Nephron (organoid): Measurements from ENCODE around the gene NRP1.
"Not testable (repeated sequence)": the region's sequence is repeated elsewhere in the genome, so short reads cannot be mapped to it uniquely, and the experiment has no call there.

Source experiments
- H3K27ac Mint-ChIP-seq, 3 experiments: 2 replicates each; pipeline ENCODE4 v1.8.0; 2020; ENCODE audit warnings: mixed read lengths in 3 of 3, mild to moderate bottlenecking in 2 of 3, moderate library complexity in 1 of 3
- H3K27me3 Mint-ChIP-seq: 2 replicates; pipeline ENCODE4 v1.8.0; 2021; ENCODE audit warnings: low read depth, mild to moderate bottlenecking, moderate library complexity, mixed read lengths
- H3K36me3 Mint-ChIP-seq: 2 replicates; pipeline ENCODE4 v1.8.0; 2020; ENCODE audit warnings: low read depth, mixed read lengths
- H3K4me1 Mint-ChIP-seq: 2 replicates; pipeline ENCODE4 v1.8.0; 2020; ENCODE audit warnings: mixed read lengths
- H3K4me3 Mint-ChIP-seq, 3 experiments: 2 replicates each; pipeline ENCODE4 v1.8.0; 2020; ENCODE audit warnings: mild to moderate bottlenecking in 3 of 3, mixed read lengths in 3 of 3, moderate library complexity in 2 of 3
- H3K9me3 Mint-ChIP-seq: 2 replicates; pipeline ENCODE4 v1.8.0; 2020; ENCODE audit warnings: mixed read lengths
- CTCF ChIP-seq, 3 experiments: fragments of 200-600 bp; sonication (generic); IDR thresholded peaks; one replicate each; pipeline ENCODE4 v1.5.0; 2021; ENCODE audit warnings: antibody characterized with exemption in 3 of 3; ENCODE audit not compliant: unreplicated experiment in 3 of 3

The NRP1 gene

GRCh38 chr10:33334153-33334804 is at the start of gene NRP1:
NRP1 (minus strand) TSS chr10:33334667; CDS start chr10:33334382, 285 bp downstream.
- Mint-ChIP-seq H3K27me3 (no peaks in the 10 kb centered on the region), H3K27ac (peak within 1 kb of the TSS; percentile 96 to 98 (median 98)), H3K9me3 (no peaks in the 10 kb centered on the region), H3K4me1 (peaks cover 28% of the 10 kb centered on the region), H3K36me3 (peaks cover 31% of the 10 kb centered on the region), H3K4me3 (peak within 1 kb of the TSS; percentile 88 to 97 (median 92))
- no peak for TF ChIP-seq CTCF (IDR thresholded peaks at IDR 0.05; ENCODE audit: unreplicated experiment in 3 of 3)

- peaks cover 77% of the 10 kb centered on the region for H3K4me1 Mint-ChIP-seq
Measured at GRCh38 chr10:33384201-33384600, 49.7 kb upstream of the NRP1 start.

GRCh38 chr10:33382921-33383713 is 48.6 kb upstream of the NRP1 start:
- H3K36me3 Mint-ChIP-seq: no peaks in the 10 kb centered on the region

More at GRCh38 chr10:33384201-33384600, 49.7 kb upstream of the NRP1 start:
- not testable (repeated sequence) for H3K9me3 Mint-ChIP-seq, H3K36me3 Mint-ChIP-seq, H3K27me3 Mint-ChIP-seq, H3K4me3 Mint-ChIP-seq
- peak overlapping the region in 2 of 3 experiments; percentile 12 to 64 for H3K27ac Mint-ChIP-seq

GRCh38 chr10:33382216-33382600 is 47.7 kb upstream of the NRP1 start:
- TF ChIP-seq CTCF (IDR thresholded peaks at IDR 0.05; ENCODE audit: unreplicated experiment in 3 of 3): no peak
- peak overlapping the region in 1 of 3 experiments; percentile 64 for H3K27ac Mint-ChIP-seq
- H3K9me3 Mint-ChIP-seq: peaks cover 3% of the 10 kb centered on the region
- H3K4me3 Mint-ChIP-seq: peak overlapping the region in 1 of 3 experiments; percentile 1
- no peaks in the 10 kb centered on the region for H3K36me3 Mint-ChIP-seq
- peaks cover 62% of the 10 kb centered on the region for H3K4me1 Mint-ChIP-seq
- H3K27me3 Mint-ChIP-seq: no peaks in the 10 kb centered on the region

More at GRCh38 chr10:33382921-33383713, 48.6 kb upstream of the NRP1 start:
- H3K27ac Mint-ChIP-seq: peak overlapping the region in 2 of 3 experiments; percentile 46 to 64
- no peak for TF ChIP-seq CTCF (IDR thresholded peaks at IDR 0.05; ENCODE audit: unreplicated experiment in 3 of 3)
- peaks cover 3% of the 10 kb centered on the region for H3K9me3 Mint-ChIP-seq
- H3K27me3 Mint-ChIP-seq: no peaks in the 10 kb centered on the region
- no peak overlapping the region for H3K4me3 Mint-ChIP-seq
- H3K4me1 Mint-ChIP-seq: peaks cover 66% of the 10 kb centered on the region

GRCh38 chr10:33381451-33382215 is 47.2 kb upstream of the NRP1 start:
- TF ChIP-seq CTCF (IDR thresholded peaks at IDR 0.05; ENCODE audit: unreplicated experiment in 3 of 3): no peak
- H3K36me3 Mint-ChIP-seq: no peaks in the 10 kb centered on the region
- peak overlapping the region; percentile 64 to 87 (median 66) for H3K27ac Mint-ChIP-seq
- H3K27me3 Mint-ChIP-seq: no peaks in the 10 kb centered on the region
- H3K4me1 Mint-ChIP-seq: peaks cover 57% of the 10 kb centered on the region
- H3K9me3 Mint-ChIP-seq: peaks cover 3% of the 10 kb centered on the region
- H3K4me3 Mint-ChIP-seq: peak overlapping the region in 1 of 3 experiments; percentile 9

GRCh38 chr10:33377658-33378025 is 43.2 kb upstream of the NRP1 start:
- Mint-ChIP-seq H3K4me3 (no peak overlapping the region), H3K27me3 (no peaks in the 10 kb centered on the region), H3K4me1 (peaks cover 27% of the 10 kb centered on the region), H3K27ac (no peak overlapping the region), H3K36me3 (no peaks in the 10 kb centered on the region), H3K9me3 (peaks cover 5% of the 10 kb centered on the region)
- no peak for TF ChIP-seq CTCF (IDR thresholded peaks at IDR 0.05; ENCODE audit: unreplicated experiment in 3 of 3)
